SU-DHL-6 (cell line): ENCODE data around the gene UPK3A.

Experiments used
- EZH2phosphoT487 ChIP-seq: fragments of 200-600 bp; sonication (generic), shearing (Covaris generic); conservative IDR thresholded peaks from 2 replicates; pipeline ENCODE4 v1.6.1; 2018; ENCODE audit warnings: mild to moderate bottlenecking, antibody characterized with exemption, low read length, moderate library complexity, mixed read lengths
- TF ChIP-seq, protein P1 (sequence below): fragments of 200-600 bp; sonication (generic); IDR thresholded peaks from one replicate; pipeline ENCODE4 v1.5.1; 2017; ENCODE audit warnings: antibody characterized with exemption, mild to moderate bottlenecking, low read length, moderate library complexity; ENCODE audit not compliant: insufficient read depth, poor library complexity, severe bottlenecking

- TF ChIP-seq, protein P1, sequence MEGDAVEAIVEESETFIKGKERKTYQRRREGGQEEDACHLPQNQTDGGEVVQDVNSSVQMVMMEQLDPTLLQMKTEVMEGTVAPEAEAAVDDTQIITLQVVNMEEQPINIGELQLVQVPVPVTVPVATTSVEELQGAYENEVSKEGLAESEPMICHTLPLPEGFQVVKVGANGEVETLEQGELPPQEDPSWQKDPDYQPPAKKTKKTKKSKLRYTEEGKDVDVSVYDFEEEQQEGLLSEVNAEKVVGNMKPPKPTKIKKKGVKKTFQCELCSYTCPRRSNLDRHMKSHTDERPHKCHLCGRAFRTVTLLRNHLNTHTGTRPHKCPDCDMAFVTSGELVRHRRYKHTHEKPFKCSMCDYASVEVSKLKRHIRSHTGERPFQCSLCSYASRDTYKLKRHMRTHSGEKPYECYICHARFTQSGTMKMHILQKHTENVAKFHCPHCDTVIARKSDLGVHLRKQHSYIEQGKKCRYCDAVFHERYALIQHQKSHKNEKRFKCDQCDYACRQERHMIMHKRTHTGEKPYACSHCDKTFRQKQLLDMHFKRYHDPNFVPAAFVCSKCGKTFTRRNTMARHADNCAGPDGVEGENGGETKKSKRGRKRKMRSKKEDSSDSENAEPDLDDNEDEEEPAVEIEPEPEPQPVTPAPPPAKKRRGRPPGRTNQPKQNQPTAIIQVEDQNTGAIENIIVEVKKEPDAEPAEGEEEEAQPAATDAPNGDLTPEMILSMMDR, result no peak
- TF ChIP-seq EZH2phosphoT487, result no peak
Observed at GRCh38 chr22:45340323-45340722, 55.6 kb downstream of the UPK3A start.
